Raji (cell line): Measurements from ENCODE around the gene TEX38.
A peak's percentile ranks its signal among the peaks of the same experiment; 100 is the strongest.

Source experiments
- POLR2A ChIP-seq: IDR thresholded peaks from 2 replicates; pipeline ENCODE4 v1.6.1; 2011; ENCODE audit warnings: low read depth, low read length, control low read depth; ENCODE audit not compliant: insufficient read depth

The TEX38 gene

DNA sequence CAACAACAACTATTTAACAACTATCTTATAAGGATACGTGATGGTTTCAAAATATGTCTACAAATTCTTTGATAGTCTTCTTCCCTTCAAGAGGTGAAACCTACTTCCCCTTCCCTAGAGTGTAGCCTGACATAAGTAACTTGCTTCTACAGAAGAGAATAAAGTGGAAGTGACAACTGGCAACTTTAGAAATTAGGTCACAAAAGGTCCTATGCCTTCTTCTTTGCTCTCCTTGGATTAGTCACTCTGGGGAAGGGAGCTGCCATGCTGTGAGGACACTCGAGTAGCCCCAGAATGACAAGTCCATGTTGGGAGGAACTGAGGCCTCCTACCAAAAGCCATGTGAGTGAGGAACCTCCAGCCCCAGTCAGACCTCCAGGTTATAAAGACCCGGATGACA, 28.0 kb downstream of the TEX38 start:
- TF ChIP-seq POLR2A: no peak

DNA sequence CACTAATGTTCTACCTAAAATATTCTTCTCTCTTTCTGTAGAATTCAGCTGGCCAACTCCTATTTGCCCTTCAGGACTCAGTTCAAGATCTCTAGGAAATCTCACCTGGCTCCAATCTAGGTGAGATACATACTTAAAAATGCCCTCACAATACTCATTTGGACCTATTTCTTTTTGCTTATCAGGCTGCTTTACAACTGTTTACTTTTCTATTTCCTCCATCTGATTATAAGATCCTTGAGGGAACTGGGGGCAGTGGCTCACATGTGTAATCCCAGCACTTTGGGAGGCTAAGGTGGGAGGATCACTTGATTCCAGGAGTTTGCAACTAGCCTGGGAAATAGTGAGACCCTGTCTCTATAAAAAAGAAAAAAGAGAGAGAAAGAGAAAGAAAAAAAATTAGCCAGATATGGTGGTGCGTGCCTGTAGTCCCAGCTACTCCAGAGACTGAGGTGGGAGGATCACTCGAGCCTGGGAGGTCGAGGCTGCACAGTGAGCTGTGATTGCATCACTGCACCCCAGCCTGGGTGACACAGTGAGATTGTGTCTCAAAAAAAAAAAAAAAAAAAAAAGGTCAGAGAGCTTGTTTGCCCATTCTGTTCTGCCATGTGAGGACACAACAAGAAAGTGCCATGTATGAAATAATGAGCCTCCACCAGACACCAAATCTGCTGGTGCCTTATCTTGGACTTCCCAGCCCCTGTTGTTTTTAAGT, 32.4 kb downstream of the TEX38 start:
- no peak for TF ChIP-seq POLR2A

DNA sequence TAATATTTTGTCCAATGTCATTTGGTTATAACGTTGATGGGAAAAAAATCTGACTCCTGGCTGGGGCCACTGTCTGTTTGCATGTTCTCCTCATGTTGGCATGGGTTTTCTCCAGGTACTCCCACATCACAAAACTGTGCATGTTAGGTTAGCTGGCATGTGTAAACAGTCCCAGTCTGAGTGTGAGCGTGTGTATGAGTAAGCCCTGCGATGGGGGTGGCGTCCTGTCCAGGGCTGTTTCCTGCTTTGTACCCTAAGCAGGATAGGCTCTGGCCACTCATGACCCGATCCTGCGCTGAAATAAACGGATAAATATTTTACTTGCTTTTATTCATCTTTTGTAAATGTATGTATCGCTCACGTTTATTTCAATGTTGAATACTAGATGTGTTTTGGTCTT, 33.8 kb downstream of the TEX38 start:
- no peak for TF ChIP-seq POLR2A

DNA sequence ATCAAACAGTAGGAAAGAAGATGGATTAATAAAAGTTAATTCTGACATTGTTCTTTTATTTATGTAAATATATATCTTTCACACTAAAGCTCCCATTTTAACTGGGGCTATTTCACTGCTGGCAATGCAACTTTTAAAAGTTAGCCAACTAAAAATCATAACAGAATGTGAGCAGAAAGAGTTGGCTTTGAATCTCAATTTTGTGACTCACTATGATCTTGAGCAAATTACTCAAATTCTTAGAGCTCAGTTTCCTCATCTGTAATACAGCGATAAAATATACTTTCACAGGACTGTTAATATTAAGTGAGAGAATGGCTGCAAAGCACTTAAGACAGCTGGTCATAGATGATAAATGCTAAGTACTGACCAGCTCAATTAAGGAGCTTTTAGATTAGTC, 36.5 kb downstream of the TEX38 start:
- no peak for TF ChIP-seq POLR2A

DNA sequence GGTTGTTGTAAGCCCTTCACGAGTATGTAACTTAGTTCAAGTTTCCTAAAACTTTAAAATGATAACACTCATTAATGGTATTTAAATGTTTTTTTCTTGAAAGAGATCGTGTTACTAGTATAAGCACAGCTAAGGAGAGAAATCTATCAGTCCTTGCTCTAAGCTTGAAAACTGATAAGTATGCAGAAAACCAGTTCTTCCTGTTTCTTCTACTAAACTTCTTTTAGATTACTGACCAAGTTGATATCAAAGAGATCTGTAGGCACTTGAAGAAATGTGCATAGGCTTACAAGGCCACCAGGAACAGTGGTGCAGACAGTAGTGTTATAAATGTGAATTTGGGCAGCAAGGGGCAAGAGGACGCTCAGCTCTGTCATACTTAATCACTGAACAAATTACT, 43.3 kb downstream of the TEX38 start:
- no peak for TF ChIP-seq POLR2A

DNA sequence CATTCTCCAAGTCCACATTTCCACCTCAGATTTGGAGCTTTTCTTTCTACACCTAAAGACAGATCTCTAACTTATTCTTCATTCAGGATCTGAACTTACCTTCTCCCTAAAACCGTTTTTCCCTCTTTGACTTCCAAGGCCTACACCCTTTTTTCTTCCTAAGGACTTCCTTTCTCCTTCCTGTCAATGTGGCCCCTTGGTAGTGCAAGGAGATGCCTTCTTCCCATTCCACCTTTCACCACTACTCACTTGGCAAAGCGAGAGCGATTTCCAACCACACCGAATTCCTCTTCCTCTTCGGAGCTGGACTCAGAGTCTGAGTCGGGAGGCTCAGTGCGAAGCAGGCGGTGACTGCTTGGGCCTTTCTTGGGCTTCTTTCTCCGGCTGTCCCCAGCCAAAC, 46.0 kb downstream of the TEX38 start:
- TF ChIP-seq POLR2A: no peak

DNA sequence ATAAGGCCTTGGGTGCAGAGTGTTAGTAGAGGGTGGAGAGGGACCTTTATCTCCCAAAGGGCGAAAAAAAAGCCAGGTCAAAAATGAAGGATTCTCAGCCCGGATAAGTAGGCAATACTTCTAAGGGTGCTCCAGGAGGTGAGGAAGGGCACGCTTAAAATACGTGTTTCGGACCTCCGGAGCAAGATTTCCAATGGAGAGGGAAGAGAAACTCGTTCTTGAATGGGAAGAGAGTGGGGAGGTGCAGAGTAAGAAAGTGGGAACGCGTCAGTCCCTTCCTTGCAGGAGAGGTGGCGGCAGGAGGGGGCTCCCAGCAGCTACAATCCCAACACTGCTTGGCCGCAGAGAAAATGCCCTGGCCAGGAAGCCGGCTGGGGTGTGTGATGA, 46.7 kb downstream of the TEX38 start:
- TF ChIP-seq POLR2A: no peak

DNA sequence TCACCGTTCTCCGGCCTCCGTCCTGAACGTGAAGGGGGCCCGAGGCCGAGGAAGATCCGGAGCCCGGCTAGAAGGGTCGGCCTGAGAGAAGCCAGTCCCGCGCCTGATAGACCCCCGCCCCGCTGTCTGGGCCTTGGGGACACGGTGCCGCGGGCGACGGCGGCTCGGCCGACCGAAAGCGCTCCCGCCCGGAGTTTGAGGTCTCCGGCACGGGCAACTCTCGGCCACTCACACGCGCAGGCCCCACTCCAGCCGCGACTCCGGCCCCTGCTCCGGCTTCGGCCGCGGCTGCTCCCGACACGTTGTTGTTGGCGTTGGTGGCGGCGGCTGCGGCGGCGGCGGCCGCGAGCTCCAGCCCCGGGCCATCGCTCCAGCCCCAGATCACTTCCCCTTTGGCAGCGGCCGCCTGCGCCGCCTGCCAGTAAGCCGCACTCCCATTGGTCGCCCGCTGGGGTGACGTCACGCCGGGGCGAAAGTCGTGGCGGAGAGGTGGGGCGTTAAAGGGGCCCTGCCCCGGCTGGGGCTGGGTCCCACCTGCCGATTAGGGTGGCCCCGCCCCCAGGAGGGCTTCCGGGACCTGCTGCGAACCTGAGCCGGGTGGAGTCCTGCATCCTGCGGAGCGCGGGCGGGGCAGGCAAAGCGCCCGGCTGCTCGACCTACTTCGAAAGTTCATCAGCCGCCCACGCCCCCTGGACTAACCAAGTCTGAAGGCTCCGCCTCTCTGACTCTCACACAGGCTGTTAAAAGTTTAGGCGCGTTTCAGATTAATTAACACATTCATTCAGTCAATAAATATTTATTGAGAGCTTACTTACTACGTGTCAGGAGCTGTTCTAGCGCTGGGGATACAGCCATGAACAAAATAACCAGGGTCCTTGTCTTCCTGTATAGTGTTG, 47.3 kb downstream of the TEX38 start, which contains the start of gene EFCAB14:
Gene EFCAB14, minus strand, starts transcription at position 388 of the 896 bp plus-strand sequence. CDS start 1,027 bp downstream, outside the sequence.
- TF ChIP-seq POLR2A: peak; percentile 56

DNA sequence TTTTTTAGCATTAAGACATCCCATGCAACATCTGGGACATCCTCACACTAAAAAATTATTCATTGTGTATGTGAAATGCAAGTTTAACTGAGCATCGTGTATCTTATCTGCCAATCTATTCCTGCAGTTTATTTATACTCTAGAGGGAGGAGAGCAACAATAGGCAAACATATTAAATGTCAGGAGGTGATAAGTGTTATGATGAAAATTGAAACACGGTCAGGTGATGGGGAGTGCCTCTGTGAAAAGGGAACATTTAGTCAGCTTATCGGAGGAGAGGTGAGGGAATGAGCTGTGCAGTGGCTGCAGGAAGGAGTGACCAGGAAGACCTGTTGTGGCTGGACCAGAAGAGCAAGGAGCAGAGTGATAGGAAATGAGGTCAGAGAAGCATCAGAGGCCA, 48.0 kb downstream of the TEX38 start:
- TF ChIP-seq POLR2A: no peak

DNA sequence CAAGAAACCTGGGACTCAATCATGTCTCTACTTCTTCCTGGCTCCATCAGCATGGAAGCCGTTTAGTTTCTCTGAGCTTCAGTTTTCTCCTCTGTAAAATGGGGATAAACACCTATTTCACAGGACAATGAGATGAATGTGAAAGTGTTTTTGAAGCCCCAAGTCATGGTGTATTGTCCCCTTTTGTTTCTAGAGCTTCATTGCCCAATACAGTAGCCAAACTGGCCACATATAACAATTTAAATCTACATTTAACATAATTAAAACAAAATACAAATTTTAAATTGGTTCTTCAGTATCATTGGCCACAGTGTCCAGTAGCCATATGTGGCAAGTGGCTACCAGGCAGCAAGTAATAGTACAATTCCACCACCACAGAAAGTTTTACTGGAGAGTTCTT, 49.5 kb downstream of the TEX38 start:
- no peak for TF ChIP-seq POLR2A

DNA sequence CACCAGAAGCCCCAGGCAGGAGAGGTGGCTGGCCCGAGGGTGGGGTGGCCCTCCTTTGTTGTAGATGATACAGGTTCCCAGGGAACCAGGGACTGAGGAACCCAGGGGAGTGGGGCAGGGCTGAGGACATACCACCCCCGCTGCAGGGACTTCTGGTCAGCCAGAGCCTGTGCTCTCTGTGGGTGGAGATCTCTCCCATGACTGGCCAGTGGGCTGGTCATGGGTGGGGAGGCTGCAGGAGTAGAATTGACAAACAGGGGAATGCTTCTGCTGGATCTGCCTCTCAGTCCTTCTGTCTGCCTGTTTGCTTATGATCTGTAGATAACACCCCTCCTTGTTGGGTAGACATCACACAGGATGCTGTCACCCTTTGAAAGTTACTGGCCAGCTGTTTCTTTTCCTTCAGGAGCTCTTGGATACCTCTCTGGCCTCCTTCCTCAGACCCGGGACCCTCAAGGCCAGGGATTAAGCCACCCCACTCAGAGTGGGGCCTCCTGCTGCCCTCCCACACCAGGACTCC, 50.1 kb downstream of the TEX38 start:
- no peak for TF ChIP-seq POLR2A
